ENCODE data around the gene MACROH2A1. TPM values are rescaled to one million over a fixed set of nuclear protein-coding genes. Genes with fewer than 3 reads are reported as not detected.

Gene MACROH2A1
- total and polyA plus RNA-seq, 2 donors (not counting 1 experiment from before 2014, with no cell fraction given) = 95.6 to 191 TPM

DNA sequence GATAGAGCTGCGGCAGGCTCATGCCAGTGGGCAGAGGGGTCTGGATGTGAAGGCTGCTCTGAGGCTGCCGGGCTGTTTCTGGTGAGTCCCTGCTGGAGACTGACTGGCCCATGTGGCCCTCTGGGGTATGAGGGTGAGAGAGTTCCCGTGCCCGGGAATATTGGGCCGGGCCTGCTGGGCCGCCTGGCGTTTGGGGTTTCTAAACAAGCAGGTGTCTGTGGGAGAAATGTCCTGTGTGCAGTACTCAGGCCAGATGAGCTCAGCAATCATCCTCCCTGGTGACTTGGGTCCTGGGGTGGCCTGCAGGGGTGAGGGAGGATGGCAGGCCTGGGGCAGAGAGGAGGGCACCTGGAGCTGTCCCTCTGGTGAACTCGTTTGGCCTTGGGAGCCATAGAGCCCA lies 74.9 kb downstream of the MACROH2A1 start:
- TF ChIP-seq EZH2 (IDR thresholded peaks at IDR 0.05; ENCODE audit: low read length, missing control alignments) = no peak
- TF ChIP-seq, protein P1, sequence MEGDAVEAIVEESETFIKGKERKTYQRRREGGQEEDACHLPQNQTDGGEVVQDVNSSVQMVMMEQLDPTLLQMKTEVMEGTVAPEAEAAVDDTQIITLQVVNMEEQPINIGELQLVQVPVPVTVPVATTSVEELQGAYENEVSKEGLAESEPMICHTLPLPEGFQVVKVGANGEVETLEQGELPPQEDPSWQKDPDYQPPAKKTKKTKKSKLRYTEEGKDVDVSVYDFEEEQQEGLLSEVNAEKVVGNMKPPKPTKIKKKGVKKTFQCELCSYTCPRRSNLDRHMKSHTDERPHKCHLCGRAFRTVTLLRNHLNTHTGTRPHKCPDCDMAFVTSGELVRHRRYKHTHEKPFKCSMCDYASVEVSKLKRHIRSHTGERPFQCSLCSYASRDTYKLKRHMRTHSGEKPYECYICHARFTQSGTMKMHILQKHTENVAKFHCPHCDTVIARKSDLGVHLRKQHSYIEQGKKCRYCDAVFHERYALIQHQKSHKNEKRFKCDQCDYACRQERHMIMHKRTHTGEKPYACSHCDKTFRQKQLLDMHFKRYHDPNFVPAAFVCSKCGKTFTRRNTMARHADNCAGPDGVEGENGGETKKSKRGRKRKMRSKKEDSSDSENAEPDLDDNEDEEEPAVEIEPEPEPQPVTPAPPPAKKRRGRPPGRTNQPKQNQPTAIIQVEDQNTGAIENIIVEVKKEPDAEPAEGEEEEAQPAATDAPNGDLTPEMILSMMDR (conservative IDR thresholded peaks at IDR 0.05 in 1 of 2, IDR thresholded peaks at IDR 0.05 in 1 of 2; ENCODE audit: low read depth in 1 of 2, low read length in 2 of 2) = no peak
- H3K9ac ChIP-seq (ENCODE audit: insufficient read depth, low read length) = no peak overlapping the region
- H3K27ac ChIP-seq (ENCODE audit: insufficient read depth, low read length) = no peak overlapping the region
- DNase-seq (ENCODE audit: low read depth in 2 of 2) = no peak
- H2AFZ ChIP-seq (ENCODE audit: low read length) = no peak overlapping the region
- H3K9me3 ChIP-seq (ENCODE audit: control insufficient read depth, insufficient read depth, low read depth, low read length) = no peaks in the 10 kb centered on the region
- no peak overlapping the region for H3K4me2 ChIP-seq (ENCODE audit: extremely low read depth, insufficient read depth, low read length)
- no peaks in the 10 kb centered on the region for H4K20me1 ChIP-seq (ENCODE audit: control insufficient read depth, extremely low read depth, insufficient read depth, low read length)
- no peaks in the 10 kb centered on the region for H3K4me1 ChIP-seq (ENCODE audit: control insufficient read depth, extremely low read depth, insufficient read depth, low read length)
- no peaks in the 10 kb centered on the region for H3K36me3 ChIP-seq (ENCODE audit: control insufficient read depth, insufficient read depth, low read length)
- H3K79me2 ChIP-seq (ENCODE audit: control insufficient read depth, insufficient read depth, low read length) = no peaks in the 10 kb centered on the region
- no peak overlapping the region for H3K4me3 ChIP-seq (replicated peaks in 1 of 4; ENCODE audit: control extremely low read depth in 1 of 4, insufficient read depth in 1 of 4, low read depth in 3 of 4, low read length in 4 of 4)
- no peaks in the 10 kb centered on the region for H3K27me3 ChIP-seq (ENCODE audit: control insufficient read depth, insufficient read depth, low read length)

DNA sequence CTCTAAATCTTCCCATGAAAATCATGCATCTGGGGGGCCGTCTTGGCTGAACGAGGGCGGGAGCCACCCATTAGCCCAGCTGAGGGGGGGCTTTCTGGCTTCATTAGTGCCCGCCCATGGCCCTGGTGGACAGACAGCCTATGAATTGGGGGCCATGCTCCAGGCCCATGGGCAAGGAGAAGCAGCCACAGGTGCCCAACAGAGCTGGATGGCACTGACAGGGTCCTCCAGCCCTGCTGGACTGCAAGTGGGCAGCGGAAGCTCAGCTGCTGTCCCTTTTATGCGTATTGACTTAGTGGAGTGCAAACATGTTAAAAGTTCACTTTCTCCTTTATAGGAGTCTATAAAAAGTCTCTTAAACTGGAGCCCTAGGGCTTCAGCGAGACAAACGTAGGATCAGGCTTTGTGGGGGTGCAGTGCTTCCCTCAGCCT lies 75.3 kb downstream of the MACROH2A1 start:
- DNase-seq (ENCODE audit: low read depth in 2 of 2) = no peak
- Histone ChIP-seq H3K4me3 (replicated peaks in 1 of 4; ENCODE audit: control extremely low read depth in 1 of 4, insufficient read depth in 1 of 4, low read depth in 3 of 4, low read length in 4 of 4) (no peak overlapping the region), H3K9me3 (ENCODE audit: control insufficient read depth, insufficient read depth, low read depth, low read length) (no peaks in the 10 kb centered on the region), H3K27ac (ENCODE audit: insufficient read depth, low read length) (no peak overlapping the region), H3K9ac (ENCODE audit: insufficient read depth, low read length) (no peak overlapping the region), H4K20me1 (ENCODE audit: control insufficient read depth, extremely low read depth, insufficient read depth, low read length) (no peaks in the 10 kb centered on the region), H3K4me2 (ENCODE audit: extremely low read depth, insufficient read depth, low read length) (no peak overlapping the region), H2AFZ (ENCODE audit: low read length) (no peak overlapping the region), H3K4me1 (ENCODE audit: control insufficient read depth, extremely low read depth, insufficient read depth, low read length) (no peaks in the 10 kb centered on the region), H3K79me2 (ENCODE audit: control insufficient read depth, insufficient read depth, low read length) (no peaks in the 10 kb centered on the region), H3K27me3 (ENCODE audit: control insufficient read depth, insufficient read depth, low read length) (no peaks in the 10 kb centered on the region), H3K36me3 (ENCODE audit: control insufficient read depth, insufficient read depth, low read length) (no peaks in the 10 kb centered on the region)
- TF ChIP-seq EZH2 (IDR thresholded peaks at IDR 0.05; ENCODE audit: low read length, missing control alignments) = no peak
- TF ChIP-seq, protein P1 (conservative IDR thresholded peaks at IDR 0.05 in 1 of 2, IDR thresholded peaks at IDR 0.05 in 1 of 2; ENCODE audit: low read depth in 1 of 2, low read length in 2 of 2) = no peak

DNA sequence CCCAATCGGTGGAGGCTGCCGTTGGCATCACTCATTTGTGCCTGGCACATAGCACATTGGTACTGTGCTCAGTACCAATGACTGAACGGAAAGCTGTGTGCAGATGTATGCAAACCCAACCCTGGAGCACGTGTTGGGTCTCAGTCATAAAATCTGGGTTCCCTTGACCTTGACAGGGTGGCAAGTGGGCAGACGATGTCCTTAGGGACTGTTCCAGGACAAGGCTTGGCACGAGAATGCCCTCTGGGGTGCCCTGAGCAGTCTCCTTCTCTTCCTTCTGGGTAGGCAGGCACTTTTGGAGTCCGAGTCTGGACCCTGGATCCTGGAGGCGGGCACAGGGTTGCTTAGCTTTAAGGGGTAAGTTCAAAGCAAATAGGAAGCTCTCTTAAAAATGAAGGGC lies 75.8 kb downstream of the MACROH2A1 start:
- Histone ChIP-seq H3K9ac (ENCODE audit: insufficient read depth, low read length) (no peak overlapping the region), H3K27ac (ENCODE audit: insufficient read depth, low read length) (no peak overlapping the region), H3K4me1 (ENCODE audit: control insufficient read depth, extremely low read depth, insufficient read depth, low read length) (no peaks in the 10 kb centered on the region), H2AFZ (ENCODE audit: low read length) (no peak overlapping the region), H3K27me3 (ENCODE audit: control insufficient read depth, insufficient read depth, low read length) (no peaks in the 10 kb centered on the region), H3K4me3 (replicated peaks in 1 of 4; ENCODE audit: control extremely low read depth in 1 of 4, insufficient read depth in 1 of 4, low read depth in 3 of 4, low read length in 4 of 4) (no peak overlapping the region), H3K36me3 (ENCODE audit: control insufficient read depth, insufficient read depth, low read length) (no peaks in the 10 kb centered on the region), H4K20me1 (ENCODE audit: control insufficient read depth, extremely low read depth, insufficient read depth, low read length) (no peaks in the 10 kb centered on the region), H3K9me3 (ENCODE audit: control insufficient read depth, insufficient read depth, low read depth, low read length) (no peaks in the 10 kb centered on the region), H3K79me2 (ENCODE audit: control insufficient read depth, insufficient read depth, low read length) (no peaks in the 10 kb centered on the region), H3K4me2 (ENCODE audit: extremely low read depth, insufficient read depth, low read length) (no peak overlapping the region)
- DNase-seq (ENCODE audit: low read depth in 2 of 2) = no peak
- TF ChIP-seq, protein P1 (conservative IDR thresholded peaks at IDR 0.05 in 1 of 2, IDR thresholded peaks at IDR 0.05 in 1 of 2; ENCODE audit: low read depth in 1 of 2, low read length in 2 of 2) = no peak
- no peak for TF ChIP-seq EZH2 (IDR thresholded peaks at IDR 0.05; ENCODE audit: low read length, missing control alignments)
